A549 (cell line): ENCODE data around the gene NUDC. TPM values are rescaled to one million over a fixed set of nuclear protein-coding genes. Genes with fewer than 3 reads are reported as not detected.
A peak's percentile ranks its signal among the peaks of the same experiment; 100 is the strongest.

Source experiments
- ATAC-seq, 2 experiments: fragments of 200-7000 bp in 1 of 2; fragments of >200 bp in 1 of 2; cut with Nextera tagmentation in 1 of 2; cut with Tn5 transposase in 1 of 2; 3 replicates each; pipeline versions ENCODE4 v1.8.0 to v1.9.1; 2018 to 2020; ENCODE audit warnings: mild to moderate bottlenecking in 1 of 2, moderate library complexity in 1 of 2
- CTCF ChIA-PET: fragments of 300-600 bp; sonication (Branson Sonifier 250); formaldehyde crosslinking; extraction: SDS; loops from one replicate; lab custom pipeline; 2021; ENCODE audit warnings: antibody characterized with exemption, inconsistent platforms; lab: Yijun Ruan, JAX
- POLR2A ChIA-PET: fragments of 350-600 bp; formaldehyde crosslinking; extraction: SDS; loops from one replicate; lab custom pipeline; 2021; ENCODE audit warnings: antibody characterized with exemption, inconsistent platforms; lab: Yijun Ruan, JAX
- DNase-seq, 2 experiments: peaks; one replicate each; pipeline versions ENCODE4 v3.0.0 to v3.0.0-alpha.2; 2011 to 2016; ENCODE audit warnings: low read depth in 1 of 2, low spot score in 1 of 2
- FAIRE-seq: peaks from 2 replicates; lab custom pipeline; 2011; peaks lifted over from hg19 to GRCh38; lab: Jason Lieb, UNC
- H3K27ac ChIP-seq, 2 experiments: fragments of >200 bp; sonication (Bioruptor Twin); formaldehyde crosslinking; 3 replicates each; pipeline ENCODE4 v1.5.1; 2016 to 2017
- H3K4me1 ChIP-seq: fragments of >200 bp; sonication (Bioruptor Twin); formaldehyde crosslinking; 3 replicates; pipeline ENCODE4 v1.6.1; 2016
- H3K4me2 ChIP-seq: fragments of >200 bp; sonication (Bioruptor Twin); formaldehyde crosslinking; 3 replicates; pipeline ENCODE4 v1.6.1; 2016
- H3K4me3 ChIP-seq: fragments of >200 bp; sonication (Bioruptor Twin); formaldehyde crosslinking; 3 replicates; pipeline ENCODE4 v1.5.1; 2016
- H3K9me3 ChIP-seq: fragments of >200 bp; sonication (Bioruptor Twin); formaldehyde crosslinking; 3 replicates; pipeline ENCODE4 v1.6.1; 2016
- BHLHE40 ChIP-seq: IDR thresholded peaks from 2 replicates; pipeline ENCODE4 v1.6.1; 2012; ENCODE audit warnings: low read depth, low read length, inconsistent platforms
- CBX2 ChIP-seq: fragments of 200-600 bp; sonication (generic); IDR thresholded peaks from 2 replicates; pipeline ENCODE4 v1.6.1; 2016; ENCODE audit warnings: low read depth, mild to moderate bottlenecking, borderline replicate concordance
- CBX8 ChIP-seq: fragments of 200-600 bp; sonication (generic); IDR thresholded peaks from 2 replicates; pipeline ENCODE4 v1.6.1; 2016
- CEBPB ChIP-seq, 2 experiments: fragments of >200 bp in 1 of 2; sonication (Bioruptor Twin) in 1 of 2; formaldehyde crosslinking in 1 of 2; IDR thresholded peaks; 2 replicates each; pipeline ENCODE4 v1.6.1; 2012 to 2016
- EHF ChIP-seq: fragments of 250-450 bp; sonication (Bioruptor Pico); IDR thresholded peaks from 2 replicates; pipeline ENCODE4 v1.5.0; 2020; ENCODE audit warnings: mild to moderate bottlenecking
- EP300 ChIP-seq, 2 experiments: fragments of >200 bp; sonication (Bioruptor Twin); formaldehyde crosslinking; IDR thresholded peaks; 2 replicates in 1 of 2; 3 replicates in 1 of 2; pipeline ENCODE4 v1.6.1; 2016 to 2017
- ESRRA ChIP-seq: fragments of 150-350 bp; IDR thresholded peaks from 2 replicates; pipeline ENCODE4 v1.6.1; 2014; ENCODE audit warnings: mild to moderate bottlenecking, low read length, borderline replicate concordance
- FOSL2 ChIP-seq, 2 experiments: fragments of 450-650 bp in 1 of 2; fragments of >200 bp in 1 of 2; sonication (Bioruptor Twin) in 1 of 2; formaldehyde crosslinking; IDR thresholded peaks; 2 replicates each; pipeline versions ENCODE4 v1.5.0 to v1.6.1; 2016 to 2020; ENCODE audit warnings: mild to moderate bottlenecking in 1 of 2, moderate library complexity in 1 of 2
- FOXS1 ChIP-seq: fragments of 250-450 bp; sonication (Bioruptor Pico); IDR thresholded peaks from 2 replicates; pipeline ENCODE4 v1.5.0; 2020; ENCODE audit warnings: mild to moderate bottlenecking, moderate library complexity
- GATA3 ChIP-seq: IDR thresholded peaks from 2 replicates; pipeline ENCODE4 v1.6.1; 2012; ENCODE audit warnings: borderline replicate concordance
- HDAC2 ChIP-seq: fragments of 200-600 bp; sonication (generic); IDR thresholded peaks from 2 replicates; pipeline ENCODE4 v1.6.1; 2016
- HOXA7 ChIP-seq: fragments of 250-450 bp; sonication (Bioruptor Pico); IDR thresholded peaks from 2 replicates; pipeline ENCODE4 v1.5.0; 2020; ENCODE audit warnings: mild to moderate bottlenecking, moderate library complexity
- HOXB13 ChIP-seq: fragments of 250-450 bp; sonication (Bioruptor Pico); IDR thresholded peaks from 2 replicates; pipeline ENCODE4 v1.5.0; 2020; ENCODE audit warnings: low read depth, mild to moderate bottlenecking, moderate library complexity
- HOXB5 ChIP-seq: fragments of 250-450 bp; sonication (Bioruptor Pico); IDR thresholded peaks from 2 replicates; pipeline ENCODE4 v1.5.0; 2020; ENCODE audit warnings: mild to moderate bottlenecking, moderate library complexity
- JUN ChIP-seq, 2 experiments: fragments of >200 bp; sonication (Bioruptor Twin); formaldehyde crosslinking; IDR thresholded peaks; 2 replicates in 1 of 2; 3 replicates in 1 of 2; pipeline ENCODE4 v1.6.1; 2016 to 2017
- MAZ ChIP-seq: fragments of 150-350 bp; IDR thresholded peaks from 2 replicates; pipeline ENCODE4 v1.6.1; 2014; ENCODE audit warnings: antibody characterized with exemption, low read depth, low read length, borderline replicate concordance
- NFE2L2 ChIP-seq: fragments of 150-350 bp; conservative IDR thresholded peaks from 2 replicates; pipeline ENCODE4 v1.6.1; 2014; ENCODE audit warnings: low read length
- NPAS2 ChIP-seq: fragments of 250-450 bp; sonication (Bioruptor Pico); IDR thresholded peaks from 2 replicates; pipeline ENCODE4 v1.8.0; 2022; ENCODE audit warnings: mild to moderate bottlenecking, moderate library complexity, borderline replicate concordance
- NR3C1 ChIP-seq: fragments of >200 bp; sonication (Bioruptor Twin); formaldehyde crosslinking; IDR thresholded peaks from 3 replicates; pipeline ENCODE4 v1.6.1; 2017
- POLR2A ChIP-seq: IDR thresholded peaks from 2 replicates; pipeline ENCODE4 v1.6.1; 2012; ENCODE audit warnings: mild to moderate bottlenecking, low read length
- POLR2AphosphoS2 ChIP-seq: conservative IDR thresholded peaks from 2 replicates; pipeline ENCODE4 v1.6.1; 2012; ENCODE audit warnings: low read length, improper control_type of control experiment, inconsistent platforms
- RAD21 ChIP-seq, 2 experiments: fragments of >200 bp in 1 of 2; sonication (Bioruptor Twin) in 1 of 2; formaldehyde crosslinking in 1 of 2; IDR thresholded peaks in 1 of 2; conservative IDR thresholded peaks in 1 of 2; 2 replicates in 1 of 2; 3 replicates in 1 of 2; pipeline ENCODE4 v1.6.1; 2012 to 2018; ENCODE audit warnings: inconsistent platforms in 1 of 2
- RARB ChIP-seq: fragments of 250-450 bp; sonication (Bioruptor Pico); IDR thresholded peaks from 2 replicates; pipeline ENCODE4 v1.8.0; 2021; ENCODE audit warnings: mild to moderate bottlenecking, moderate library complexity
- RCOR1 ChIP-seq: fragments of 150-350 bp; IDR thresholded peaks from 2 replicates; pipeline ENCODE4 v1.6.1; 2014; ENCODE audit warnings: antibody characterized with exemption, low read length, low read depth
- RFX5 ChIP-seq: fragments of 450-650 bp; IDR thresholded peaks from 2 replicates; pipeline ENCODE4 v1.7.1; 2014; ENCODE audit warnings: antibody characterized with exemption, mild to moderate bottlenecking, moderate library complexity
- RNF2 ChIP-seq: fragments of 200-600 bp; sonication (generic); IDR thresholded peaks from 2 replicates; pipeline ENCODE4 v1.6.1; 2016; ENCODE audit warnings: low read depth, mild to moderate bottlenecking, antibody characterized with exemption, moderate library complexity, borderline replicate concordance
- SREBF2 ChIP-seq: fragments of 450-650 bp; IDR thresholded peaks from 2 replicates; pipeline ENCODE4 v1.6.1; 2014; ENCODE audit warnings: mild to moderate bottlenecking, moderate library complexity
- TP53 ChIP-seq: fragments of 250-450 bp; sonication (Bioruptor Pico); IDR thresholded peaks from 2 replicates; pipeline ENCODE4 v1.5.0; 2021; ENCODE audit warnings: mild to moderate bottlenecking, moderate library complexity
- USF2 ChIP-seq: fragments of 450-650 bp; IDR thresholded peaks from 2 replicates; pipeline ENCODE4 v1.6.1; 2014; ENCODE audit warnings: antibody characterized with exemption
- WGBS: methylation state at CpG from one replicate; pipeline ENCODE4 v1.1.6; 2017; ENCODE audit errors: missing lambda C conversion rate; 5-methylcytosine and 5-hydroxymethylcytosine counted together
- polyA plus RNA-seq, 4 experiments: library from polyadenylated mRNA; depleted of rRNA in 3 of 4; stranded (reverse); fragments of >200 nt; fragmentation: RNase III in 1 of 4; extraction: RNeasy Plus Mini Kit Qiagen cat#74134 plus additional on column Dnase treatment in 1 of 4; gene quantifications; 2 replicates in 3 of 4; 3 replicates in 1 of 4; pipeline ENCODE4 v1.2.3, GENCODE V29; 2011 to 2017
- TF ChIP-seq, protein P1 (sequence below): fragments of >200 bp; sonication (Bioruptor Twin); formaldehyde crosslinking; IDR thresholded peaks from 3 replicates; pipeline ENCODE4 v1.6.1; 2016
- TF ChIP-seq, protein P2 (sequence below): fragments of 250-450 bp; sonication (Bioruptor Pico); IDR thresholded peaks from 2 replicates; pipeline ENCODE4 v1.5.0; 2020; ENCODE audit warnings: low read depth, mild to moderate bottlenecking, moderate library complexity
- TF ChIP-seq, protein P3 (sequence below): fragments of 150-350 bp; IDR thresholded peaks from 2 replicates; pipeline ENCODE4 v1.6.1; 2014; ENCODE audit warnings: low read depth, mild to moderate bottlenecking, low read length
- TF ChIP-seq, protein P4 (sequence below): fragments of >200 bp; sonication (Bioruptor Twin); formaldehyde crosslinking; IDR thresholded peaks from 3 replicates; pipeline ENCODE4 v1.5.1; 2016
- TF ChIP-seq, protein P5 (sequence below): IDR thresholded peaks from 2 replicates; pipeline ENCODE4 v1.6.1; 2012

NUDC gene
- polyA plus RNA-seq, 2 of the 4 experiments (the other 2 are of a cell fraction): 79.0 to 133 TPM

GRCh38 chr1:26991310-26992116 lies 70.0 kb downstream of the NUDC start:
- POLR2A ChIA-PET: no interaction called here
- ATAC-seq (peak; percentile 75 to 76), DNase-seq (peak; percentile 80 to 91), FAIRE-seq (no peak)
- Histone ChIP-seq H3K4me3 (peak overlapping the region; percentile 34), H3K9me3 (no peaks in the 10 kb centered on the region), H3K4me2 (peak overlapping the region; percentile 99), H3K4me1 (peaks cover 42% of the 10 kb centered on the region), H3K27ac (peak overlapping the region; percentile 100)
- WGBS: 1% methylated on average over 9 of the region's 10 CpGs
- CTCF ChIA-PET: interaction anchor here (1.2 to 10.6 kb wide), 2 partner anchors 24 to 53 kb away, joined by 3 to 188 read pairs; no protein-coding TSS in a partner anchor
- TF ChIP-seq NPAS2 (CRISPR knock-in tag) (no peak), CEBPB (IDR thresholded peaks at IDR 0.05) (0 out of 4 replicates have a peak, but pooled peaks of 1 of the 2 experiments have one; percentile 14), RNF2 (no peak), CBX2 (no peak), NR3C1 (no peak), HOXA7 (CRISPR knock-in tag) (no peak), FOXS1 (CRISPR knock-in tag) (peak; percentile 39; the same call in 1 of the 2 replicates), EP300 (IDR thresholded peaks at IDR 0.05) (peak; percentile 22 to 37; a peak in 2 of 5 replicates), SREBF2 (no peak), POLR2A (peak; percentile 8), MAZ (no peak), JUN (IDR thresholded peaks at IDR 0.05) (0 out of 5 replicates have a peak, but pooled peaks of 1 of the 2 experiments have one; percentile 28), HOXB5 (CRISPR knock-in tag) (peak; percentile 18), GATA3 (peak; percentile 67; the same call in 1 of the 2 replicates), NFE2L2 (no peak), RAD21 (conservative IDR thresholded peaks at IDR 0.05 in 1 of 2, IDR thresholded peaks at IDR 0.05 in 1 of 2) (no peak), TP53 (CRISPR knock-in tag) (no peak), EHF (CRISPR knock-in tag) (0 out of 2 replicates have a peak, but pooled peaks have one; percentile 50), RFX5 (no peak), BHLHE40 (no peak), CBX8 (no peak), HOXB13 (CRISPR knock-in tag) (0 out of 2 replicates have a peak, but pooled peaks have one; percentile 69), HDAC2 (no peak), RARB (CRISPR knock-in tag) (no peak; the same call in 1 of the 2 replicates), RCOR1 (no peak), POLR2AphosphoS2 (no peak), USF2 (no peak), FOSL2 (IDR thresholded peaks at IDR 0.05) (peak; percentile 73; the same call in 1 of the 2 replicates), FOSL2 (CRISPR knock-in tag; IDR thresholded peaks at IDR 0.05) (peak; percentile 84), ESRRA (no peak)
- TF ChIP-seq, protein P1, sequence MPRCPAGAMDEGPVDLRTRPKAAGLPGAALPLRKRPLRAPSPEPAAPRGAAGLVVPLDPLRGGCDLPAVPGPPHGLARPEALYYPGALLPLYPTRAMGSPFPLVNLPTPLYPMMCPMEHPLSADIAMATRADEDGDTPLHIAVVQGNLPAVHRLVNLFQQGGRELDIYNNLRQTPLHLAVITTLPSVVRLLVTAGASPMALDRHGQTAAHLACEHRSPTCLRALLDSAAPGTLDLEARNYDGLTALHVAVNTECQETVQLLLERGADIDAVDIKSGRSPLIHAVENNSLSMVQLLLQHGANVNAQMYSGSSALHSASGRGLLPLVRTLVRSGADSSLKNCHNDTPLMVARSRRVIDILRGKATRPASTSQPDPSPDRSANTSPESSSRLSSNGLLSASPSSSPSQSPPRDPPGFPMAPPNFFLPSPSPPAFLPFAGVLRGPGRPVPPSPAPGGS: no peak
- TF ChIP-seq, protein P2, sequence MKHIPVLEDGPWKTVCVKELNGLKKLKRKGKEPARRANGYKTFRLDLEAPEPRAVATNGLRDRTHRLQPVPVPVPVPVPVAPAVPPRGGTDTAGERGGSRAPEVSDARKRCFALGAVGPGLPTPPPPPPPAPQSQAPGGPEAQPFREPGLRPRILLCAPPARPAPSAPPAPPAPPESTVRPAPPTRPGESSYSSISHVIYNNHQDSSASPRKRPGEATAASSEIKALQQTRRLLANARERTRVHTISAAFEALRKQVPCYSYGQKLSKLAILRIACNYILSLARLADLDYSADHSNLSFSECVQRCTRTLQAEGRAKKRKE (CRISPR knock-in tag): no peak
- TF ChIP-seq, protein P3, sequence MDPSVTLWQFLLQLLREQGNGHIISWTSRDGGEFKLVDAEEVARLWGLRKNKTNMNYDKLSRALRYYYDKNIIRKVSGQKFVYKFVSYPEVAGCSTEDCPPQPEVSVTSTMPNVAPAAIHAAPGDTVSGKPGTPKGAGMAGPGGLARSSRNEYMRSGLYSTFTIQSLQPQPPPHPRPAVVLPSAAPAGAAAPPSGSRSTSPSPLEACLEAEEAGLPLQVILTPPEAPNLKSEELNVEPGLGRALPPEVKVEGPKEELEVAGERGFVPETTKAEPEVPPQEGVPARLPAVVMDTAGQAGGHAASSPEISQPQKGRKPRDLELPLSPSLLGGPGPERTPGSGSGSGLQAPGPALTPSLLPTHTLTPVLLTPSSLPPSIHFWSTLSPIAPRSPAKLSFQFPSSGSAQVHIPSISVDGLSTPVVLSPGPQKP: no peak
- TF ChIP-seq, protein P4, sequence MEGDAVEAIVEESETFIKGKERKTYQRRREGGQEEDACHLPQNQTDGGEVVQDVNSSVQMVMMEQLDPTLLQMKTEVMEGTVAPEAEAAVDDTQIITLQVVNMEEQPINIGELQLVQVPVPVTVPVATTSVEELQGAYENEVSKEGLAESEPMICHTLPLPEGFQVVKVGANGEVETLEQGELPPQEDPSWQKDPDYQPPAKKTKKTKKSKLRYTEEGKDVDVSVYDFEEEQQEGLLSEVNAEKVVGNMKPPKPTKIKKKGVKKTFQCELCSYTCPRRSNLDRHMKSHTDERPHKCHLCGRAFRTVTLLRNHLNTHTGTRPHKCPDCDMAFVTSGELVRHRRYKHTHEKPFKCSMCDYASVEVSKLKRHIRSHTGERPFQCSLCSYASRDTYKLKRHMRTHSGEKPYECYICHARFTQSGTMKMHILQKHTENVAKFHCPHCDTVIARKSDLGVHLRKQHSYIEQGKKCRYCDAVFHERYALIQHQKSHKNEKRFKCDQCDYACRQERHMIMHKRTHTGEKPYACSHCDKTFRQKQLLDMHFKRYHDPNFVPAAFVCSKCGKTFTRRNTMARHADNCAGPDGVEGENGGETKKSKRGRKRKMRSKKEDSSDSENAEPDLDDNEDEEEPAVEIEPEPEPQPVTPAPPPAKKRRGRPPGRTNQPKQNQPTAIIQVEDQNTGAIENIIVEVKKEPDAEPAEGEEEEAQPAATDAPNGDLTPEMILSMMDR: no peak
- TF ChIP-seq, protein P5, sequence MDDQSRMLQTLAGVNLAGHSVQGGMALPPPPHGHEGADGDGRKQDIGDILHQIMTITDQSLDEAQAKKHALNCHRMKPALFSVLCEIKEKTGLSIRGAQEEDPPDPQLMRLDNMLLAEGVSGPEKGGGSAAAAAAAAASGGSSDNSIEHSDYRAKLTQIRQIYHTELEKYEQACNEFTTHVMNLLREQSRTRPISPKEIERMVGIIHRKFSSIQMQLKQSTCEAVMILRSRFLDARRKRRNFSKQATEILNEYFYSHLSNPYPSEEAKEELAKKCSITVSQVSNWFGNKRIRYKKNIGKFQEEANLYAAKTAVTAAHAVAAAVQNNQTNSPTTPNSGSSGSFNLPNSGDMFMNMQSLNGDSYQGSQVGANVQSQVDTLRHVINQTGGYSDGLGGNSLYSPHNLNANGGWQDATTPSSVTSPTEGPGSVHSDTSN: 0 out of 2 replicates have a peak, but pooled peaks have one; percentile 19
